ENCODE data around the gene STK32C.

The STK32C gene

DNA sequence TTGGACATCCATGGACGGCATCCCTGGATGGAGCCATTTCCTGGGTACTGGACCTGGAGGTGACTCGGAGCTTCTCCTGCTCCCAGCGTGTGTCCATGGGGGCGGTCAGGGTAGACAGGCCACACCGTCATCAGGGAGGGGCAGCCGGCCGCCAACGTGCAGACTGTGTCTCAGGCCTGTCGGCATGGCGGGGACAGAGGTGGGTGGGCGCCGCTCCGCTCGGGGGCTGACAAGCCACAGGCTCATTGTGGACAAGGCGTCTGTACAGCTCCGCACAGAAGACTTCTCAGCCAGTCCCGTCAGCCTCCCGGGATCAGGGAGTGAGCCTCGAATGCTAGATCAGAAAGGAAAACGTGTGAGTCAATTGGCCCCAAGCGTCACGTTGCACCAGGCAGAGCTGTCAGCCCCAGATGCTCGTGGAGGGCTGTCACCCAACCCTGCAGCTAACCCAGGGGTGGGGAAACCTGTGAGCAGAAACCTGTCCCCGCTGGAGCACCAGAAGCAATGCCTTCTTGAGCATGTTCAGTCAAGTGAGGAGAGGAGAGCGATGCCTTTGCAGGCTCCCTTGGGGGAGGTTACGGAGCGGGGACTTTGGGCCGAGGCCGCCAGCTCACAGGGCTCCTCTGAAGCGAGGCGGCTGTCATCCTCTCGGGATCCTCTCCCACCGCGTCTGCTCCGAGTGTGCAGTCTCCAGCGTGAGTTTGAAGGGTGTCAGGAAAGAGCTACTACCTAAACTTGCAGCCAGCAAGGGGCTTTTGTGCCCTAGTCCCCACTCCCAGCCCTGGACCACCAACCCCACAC lies 137.0 kb downstream of the STK32C start:
- H3K4me1 ChIP-seq (ENCODE audit: insufficient read depth, low read length), result no peaks in the 10 kb centered on the region
- H3K4me3 ChIP-seq (ENCODE audit: low read depth in 1 of 2, low read length in 2 of 2), result no peak overlapping the region
- H3K36me3 ChIP-seq (ENCODE audit: insufficient read depth, low read length), result no peaks in the 10 kb centered on the region
- H3K9me3 ChIP-seq (ENCODE audit: low read length), result no peaks in the 10 kb centered on the region
- no peak overlapping the region for H3K27ac ChIP-seq (ENCODE audit: low read depth, low read length)
- no peak overlapping the region for H3K9ac ChIP-seq (ENCODE audit: low read length)
- peaks cover 0 to 17% of the 10 kb centered on the region in 2 donors for H3K27me3 ChIP-seq (ENCODE audit: control insufficient read depth in 1 of 2, insufficient read depth in 2 of 2, low read length in 2 of 2)

DNA sequence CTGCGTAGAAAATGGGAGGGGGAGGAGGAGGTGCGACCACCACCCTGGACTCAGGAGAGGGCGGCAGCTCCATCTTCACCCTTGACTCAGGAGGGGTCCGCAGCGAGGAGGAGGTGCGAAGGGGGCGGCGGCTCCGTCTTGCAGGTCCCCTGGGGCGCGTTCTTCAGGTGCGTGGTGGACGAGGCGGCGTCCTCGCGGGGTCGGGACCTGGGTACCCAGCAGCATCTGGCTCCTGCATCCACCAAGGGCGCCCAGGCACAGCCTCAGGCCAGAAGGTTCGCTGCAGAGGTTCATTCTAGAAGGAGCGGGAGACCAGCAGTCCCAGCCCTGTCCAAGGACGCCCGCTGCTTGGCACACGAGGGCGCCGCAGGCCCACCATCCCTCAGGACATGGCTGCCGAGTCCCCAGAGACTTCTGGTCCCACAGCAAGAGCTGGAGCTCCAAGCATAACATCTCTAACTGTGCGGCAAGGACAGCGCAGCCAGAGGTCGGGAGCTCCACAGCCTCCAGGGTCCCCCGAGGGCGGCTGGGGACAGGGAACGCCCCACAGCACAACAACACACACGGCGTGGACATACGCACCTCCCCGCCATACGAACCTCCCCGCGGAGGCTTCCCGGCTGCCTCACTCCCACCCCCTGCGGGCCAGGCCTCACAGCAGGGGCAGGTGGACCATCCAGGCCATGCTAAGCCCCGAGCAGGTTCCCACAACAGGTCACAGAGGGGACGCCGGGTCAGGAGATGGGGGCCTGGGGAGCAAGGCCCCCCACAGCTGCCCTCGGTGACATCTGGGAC lies 137.8 kb downstream of the STK32C start:
- no peaks in the 10 kb centered on the region for H3K36me3 ChIP-seq (ENCODE audit: insufficient read depth, low read length)
- H3K27ac ChIP-seq (ENCODE audit: low read depth, low read length), result no peak overlapping the region
- H3K27me3 ChIP-seq (ENCODE audit: control insufficient read depth in 1 of 2, insufficient read depth in 2 of 2, low read length in 2 of 2), result peaks cover 0 to 12% of the 10 kb centered on the region in 2 donors
- no peak overlapping the region for H3K9ac ChIP-seq (ENCODE audit: low read length)
- no peak overlapping the region for H3K4me3 ChIP-seq (ENCODE audit: low read depth in 1 of 2, low read length in 2 of 2)
- H3K9me3 ChIP-seq (ENCODE audit: low read length), result no peaks in the 10 kb centered on the region
- no peaks in the 10 kb centered on the region for H3K4me1 ChIP-seq (ENCODE audit: insufficient read depth, low read length)

DNA sequence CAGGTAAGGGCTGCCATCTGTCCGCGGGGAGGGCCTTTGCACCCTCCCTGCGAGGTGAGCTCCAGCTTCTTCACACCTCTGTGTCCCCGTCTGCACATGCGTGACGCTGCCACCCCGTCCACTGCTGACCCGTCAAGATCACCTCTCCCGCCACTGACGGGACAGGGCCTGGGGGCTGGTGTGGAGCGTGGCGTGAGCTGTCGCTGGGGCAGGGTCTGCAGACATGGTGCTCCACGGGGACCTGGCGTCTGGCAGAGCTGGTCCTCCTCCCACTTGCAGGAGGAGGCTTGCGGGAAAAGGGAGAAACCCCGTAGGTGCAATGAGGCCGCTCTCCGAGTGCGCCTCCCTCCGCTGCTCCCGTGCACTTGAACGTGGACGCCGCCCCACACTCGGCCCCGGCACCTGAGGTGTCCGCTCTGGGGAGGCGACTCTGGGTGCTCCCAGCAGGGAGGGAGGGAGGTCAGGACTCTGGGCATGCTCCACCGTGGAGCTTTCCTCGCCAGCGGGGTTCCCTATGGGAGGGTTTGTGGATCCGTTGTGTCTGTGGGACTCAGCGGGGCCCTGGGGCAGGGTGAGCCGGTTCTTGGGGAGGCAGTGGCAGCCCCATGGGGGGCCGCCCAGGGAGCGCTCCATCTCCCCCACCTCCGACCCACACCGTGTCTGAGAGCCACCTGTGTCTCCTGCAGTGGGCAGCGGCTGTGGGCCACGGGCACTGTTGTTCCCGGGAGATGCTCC lies 138.6 kb downstream of the STK32C start:
- Histone ChIP-seq H3K4me3 (ENCODE audit: low read depth in 1 of 2, low read length in 2 of 2) (no peak overlapping the region), H3K9ac (ENCODE audit: low read length) (no peak overlapping the region), H3K4me1 (ENCODE audit: insufficient read depth, low read length) (no peaks in the 10 kb centered on the region), H3K27me3 (ENCODE audit: control insufficient read depth in 1 of 2, insufficient read depth in 2 of 2, low read length in 2 of 2) (peaks cover 0 to 12% of the 10 kb centered on the region in 2 donors), H3K9me3 (ENCODE audit: low read length) (no peaks in the 10 kb centered on the region), H3K27ac (ENCODE audit: low read depth, low read length) (no peak overlapping the region), H3K36me3 (ENCODE audit: insufficient read depth, low read length) (no peaks in the 10 kb centered on the region)

DNA sequence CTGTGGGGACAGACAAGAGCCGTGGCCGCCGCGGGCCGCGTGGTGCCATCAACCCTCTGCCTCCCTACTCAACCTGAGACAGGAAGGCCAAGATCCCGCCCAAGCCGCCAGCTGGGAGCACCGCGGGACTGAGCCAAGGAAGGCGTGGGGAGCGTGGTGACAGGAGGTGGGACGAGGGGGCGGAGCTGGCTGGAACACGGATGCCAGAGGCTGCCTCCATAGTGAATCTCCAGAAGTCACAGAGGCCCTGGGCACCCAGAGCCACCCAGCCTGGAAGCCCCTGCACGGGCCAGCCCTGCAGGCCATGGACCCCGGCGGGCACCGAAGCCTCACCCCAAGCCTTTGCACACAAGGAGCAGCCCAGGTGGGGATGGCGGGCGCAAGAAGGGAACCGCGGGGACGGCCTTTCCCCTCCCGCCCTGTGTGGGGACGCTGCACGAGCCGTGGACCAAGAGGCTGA lies 139.1 kb downstream of the STK32C start:
- Histone ChIP-seq H3K27me3 (ENCODE audit: control insufficient read depth in 1 of 2, insufficient read depth in 2 of 2, low read length in 2 of 2) (peaks cover 0 to 12% of the 10 kb centered on the region in 2 donors), H3K9ac (ENCODE audit: low read length) (no peak overlapping the region), H3K9me3 (ENCODE audit: low read length) (no peaks in the 10 kb centered on the region), H3K27ac (ENCODE audit: low read depth, low read length) (no peak overlapping the region), H3K4me1 (ENCODE audit: insufficient read depth, low read length) (no peaks in the 10 kb centered on the region), H3K36me3 (ENCODE audit: insufficient read depth, low read length) (no peaks in the 10 kb centered on the region), H3K4me3 (ENCODE audit: low read depth in 1 of 2, low read length in 2 of 2) (no peak overlapping the region)

DNA sequence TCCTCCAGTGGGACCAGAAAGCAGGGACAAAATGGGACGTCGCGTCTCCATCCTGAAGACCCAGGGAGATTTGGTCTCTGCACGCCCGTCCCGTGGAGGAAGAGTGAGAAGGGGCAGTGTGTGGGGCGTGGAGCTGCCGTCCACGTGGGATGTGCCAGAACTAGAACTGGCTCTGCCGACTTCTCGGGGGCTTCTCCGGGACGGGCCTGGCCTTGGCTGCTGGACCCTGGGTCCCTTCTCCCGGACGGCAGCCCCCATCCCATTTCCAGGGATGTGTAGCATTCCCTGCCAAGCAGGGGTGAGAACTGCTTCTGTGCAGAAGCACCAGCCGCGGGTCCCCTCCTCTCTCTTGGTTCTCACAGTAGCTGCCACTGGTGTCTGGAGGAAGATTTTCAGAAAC lies 139.8 kb downstream of the STK32C start:
- no peak overlapping the region for H3K4me3 ChIP-seq (ENCODE audit: low read depth in 1 of 2, low read length in 2 of 2)
- H3K4me1 ChIP-seq (ENCODE audit: insufficient read depth, low read length), result no peaks in the 10 kb centered on the region
- peaks cover 0 to 12% of the 10 kb centered on the region in 2 donors for H3K27me3 ChIP-seq (ENCODE audit: control insufficient read depth in 1 of 2, insufficient read depth in 2 of 2, low read length in 2 of 2)
- H3K27ac ChIP-seq (ENCODE audit: low read depth, low read length), result no peak overlapping the region
- no peaks in the 10 kb centered on the region for H3K9me3 ChIP-seq (ENCODE audit: low read length)
- H3K36me3 ChIP-seq (ENCODE audit: insufficient read depth, low read length), result no peaks in the 10 kb centered on the region
- no peak overlapping the region for H3K9ac ChIP-seq (ENCODE audit: low read length)

DNA sequence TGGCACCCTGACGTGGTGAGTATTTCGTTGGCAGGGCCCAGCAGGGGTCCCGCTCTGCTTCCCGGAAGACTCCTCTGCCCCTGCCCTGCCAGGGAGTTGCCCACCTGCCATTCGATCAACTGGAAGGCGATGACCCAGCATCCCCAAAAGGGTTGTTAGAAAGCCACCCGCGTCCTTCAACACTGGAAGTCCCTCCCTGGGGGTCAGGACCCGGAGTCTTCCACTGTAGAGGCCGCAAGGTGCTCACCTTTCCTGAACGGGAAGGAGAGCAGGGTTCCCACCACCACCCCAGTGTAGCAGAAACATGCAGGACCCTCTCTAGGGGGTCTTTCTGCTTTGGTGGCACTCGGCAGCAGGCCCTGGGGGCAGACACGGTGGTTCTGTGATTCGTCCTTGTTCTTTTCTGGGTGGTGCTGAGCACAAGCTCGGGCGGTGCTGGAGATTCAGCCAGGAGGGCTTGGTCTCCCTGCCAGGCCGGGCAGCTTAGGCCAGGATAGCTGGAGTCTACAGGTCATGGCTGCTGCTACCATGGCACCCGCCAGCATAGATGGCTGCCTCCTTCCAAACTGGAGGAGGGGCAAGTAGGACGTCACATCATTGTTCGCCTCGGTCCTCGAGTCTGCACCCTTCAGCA lies 140.6 kb downstream of the STK32C start:
- Histone ChIP-seq H3K36me3 (ENCODE audit: insufficient read depth, low read length) (no peaks in the 10 kb centered on the region), H3K4me3 (ENCODE audit: low read depth in 1 of 2, low read length in 2 of 2) (no peak overlapping the region)

DNA sequence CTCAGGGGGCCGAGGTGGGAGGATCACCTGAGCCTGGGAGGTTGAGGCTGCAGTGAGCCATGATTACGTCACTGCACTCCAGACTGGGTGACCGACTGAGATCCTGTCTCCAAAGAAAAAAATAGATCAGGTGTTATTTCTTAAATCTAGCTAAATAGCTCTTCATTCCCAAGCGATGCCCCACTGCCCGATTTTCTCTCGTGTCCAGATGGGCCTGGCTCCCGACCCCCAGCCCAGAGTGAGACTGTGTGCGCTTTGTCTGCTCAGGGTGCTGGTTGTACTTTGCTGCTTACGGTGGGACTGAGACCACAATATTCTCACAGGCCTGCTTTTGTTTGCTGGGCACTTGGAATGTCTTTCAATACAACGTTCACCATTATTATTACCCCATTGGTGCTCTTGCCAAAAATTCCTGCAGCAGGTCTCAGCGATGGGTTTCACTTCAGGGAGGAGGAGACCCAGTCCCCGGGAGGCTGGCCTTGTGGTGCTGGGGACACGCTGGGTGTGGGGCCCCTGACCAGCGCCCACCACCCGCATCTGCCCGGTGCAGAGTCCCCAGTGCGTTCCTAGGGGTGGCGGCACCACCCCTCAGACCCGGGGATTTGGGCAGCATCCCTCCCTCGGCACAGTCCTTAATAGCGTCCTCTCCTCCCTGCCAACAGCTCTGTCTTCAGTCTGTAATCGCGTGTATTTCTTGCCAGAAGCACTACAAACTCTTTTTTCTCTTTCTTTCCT lies 141.4 kb downstream of the STK32C start:
- no peaks in the 10 kb centered on the region for H3K36me3 ChIP-seq (ENCODE audit: insufficient read depth, low read length)
- H3K9me3 ChIP-seq (ENCODE audit: low read length), result no peaks in the 10 kb centered on the region
- no peaks in the 10 kb centered on the region for H3K4me1 ChIP-seq (ENCODE audit: insufficient read depth, low read length)
- no peak overlapping the region for H3K27ac ChIP-seq (ENCODE audit: low read depth, low read length)
- H3K4me3 ChIP-seq (ENCODE audit: low read depth in 1 of 2, low read length in 2 of 2), result no peak overlapping the region
- H3K9ac ChIP-seq (ENCODE audit: low read length), result no peak overlapping the region
- peaks cover 0 to 12% of the 10 kb centered on the region in 2 donors for H3K27me3 ChIP-seq (ENCODE audit: control insufficient read depth in 1 of 2, insufficient read depth in 2 of 2, low read length in 2 of 2)

More for the DNA sequence above, 140.6 kb downstream of the STK32C start:
- H3K27ac ChIP-seq (ENCODE audit: low read depth, low read length), result no peak overlapping the region
- no peak overlapping the region for H3K9ac ChIP-seq (ENCODE audit: low read length)
- H3K9me3 ChIP-seq (ENCODE audit: low read length), result no peaks in the 10 kb centered on the region
- no peaks in the 10 kb centered on the region for H3K4me1 ChIP-seq (ENCODE audit: insufficient read depth, low read length)
- H3K27me3 ChIP-seq (ENCODE audit: control insufficient read depth in 1 of 2, insufficient read depth in 2 of 2, low read length in 2 of 2), result peaks cover 0 to 12% of the 10 kb centered on the region in 2 donors

DNA sequence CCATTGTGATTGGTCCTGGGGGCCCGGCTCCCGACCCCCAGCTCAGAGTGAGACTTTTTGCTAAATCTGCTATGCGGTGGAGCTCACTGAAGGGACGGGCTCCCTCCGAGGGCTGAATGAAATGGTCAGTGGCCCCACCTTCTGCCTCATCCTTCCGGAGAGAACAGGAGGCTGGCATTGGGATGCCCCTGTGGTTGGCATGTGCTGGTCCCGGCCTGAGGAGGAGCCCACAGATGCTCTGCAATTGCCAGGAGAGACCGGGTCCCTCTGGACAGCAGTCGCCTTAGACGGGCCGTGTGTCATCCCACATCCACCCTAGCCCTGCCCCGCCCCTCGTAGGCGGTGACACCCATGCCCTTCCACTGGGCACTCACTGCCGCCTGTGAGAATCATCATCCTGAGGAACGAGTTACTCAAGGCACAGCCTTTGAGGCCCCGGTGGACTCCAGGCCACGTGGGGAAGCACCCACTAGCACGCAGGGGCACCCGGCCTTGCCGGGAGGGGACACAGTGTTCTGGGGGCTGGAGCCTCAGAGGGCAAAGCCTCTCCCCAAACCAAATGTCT lies 142.3 kb downstream of the STK32C start:
- H3K4me1 ChIP-seq (ENCODE audit: insufficient read depth, low read length), result no peaks in the 10 kb centered on the region
- no peak overlapping the region for H3K4me3 ChIP-seq (ENCODE audit: low read depth in 1 of 2, low read length in 2 of 2)
- no peaks in the 10 kb centered on the region for H3K36me3 ChIP-seq (ENCODE audit: insufficient read depth, low read length)
- no peak overlapping the region for H3K9ac ChIP-seq (ENCODE audit: low read length)
- H3K27ac ChIP-seq (ENCODE audit: low read depth, low read length), result no peak overlapping the region
- no peaks in the 10 kb centered on the region for H3K9me3 ChIP-seq (ENCODE audit: low read length)
- peaks cover 0 to 6% of the 10 kb centered on the region in 2 donors for H3K27me3 ChIP-seq (ENCODE audit: control insufficient read depth in 1 of 2, insufficient read depth in 2 of 2, low read length in 2 of 2)

DNA sequence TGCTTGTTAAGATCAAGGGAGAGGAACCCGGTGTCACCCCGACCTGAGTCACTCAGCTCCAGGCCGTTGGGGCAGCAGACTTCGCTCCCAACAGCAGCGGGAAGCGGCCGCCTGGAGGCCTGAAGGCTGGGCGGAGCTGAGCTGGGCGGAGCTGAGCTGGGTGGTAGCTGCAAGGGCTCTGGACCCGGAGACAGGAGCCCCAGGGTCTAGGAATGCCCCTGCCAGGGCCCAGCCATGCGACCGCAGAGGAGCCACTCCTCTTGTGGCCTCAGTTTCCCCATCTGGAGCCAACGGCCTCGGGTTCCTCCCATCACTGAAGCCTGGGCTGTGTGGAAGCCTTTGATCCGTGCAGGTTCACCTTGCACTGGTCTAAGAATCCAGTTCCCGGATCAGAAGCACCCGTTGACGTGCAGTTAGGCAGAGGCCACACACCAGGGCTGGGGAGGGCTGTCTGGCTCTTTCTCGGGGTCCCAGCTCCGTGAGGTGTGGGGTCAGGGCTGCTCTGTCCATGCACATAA lies 142.9 kb downstream of the STK32C start:
- no peak overlapping the region for H3K27ac ChIP-seq (ENCODE audit: low read depth, low read length)
- peaks cover 0 to 4% of the 10 kb centered on the region in 2 donors for H3K27me3 ChIP-seq (ENCODE audit: control insufficient read depth in 1 of 2, insufficient read depth in 2 of 2, low read length in 2 of 2)
- no peaks in the 10 kb centered on the region for H3K36me3 ChIP-seq (ENCODE audit: insufficient read depth, low read length)
- no peak overlapping the region for H3K4me3 ChIP-seq (ENCODE audit: low read depth in 1 of 2, low read length in 2 of 2)
- H3K9ac ChIP-seq (ENCODE audit: low read length), result no peak overlapping the region
- H3K9me3 ChIP-seq (ENCODE audit: low read length), result no peaks in the 10 kb centered on the region
- H3K4me1 ChIP-seq (ENCODE audit: insufficient read depth, low read length), result no peaks in the 10 kb centered on the region

DNA sequence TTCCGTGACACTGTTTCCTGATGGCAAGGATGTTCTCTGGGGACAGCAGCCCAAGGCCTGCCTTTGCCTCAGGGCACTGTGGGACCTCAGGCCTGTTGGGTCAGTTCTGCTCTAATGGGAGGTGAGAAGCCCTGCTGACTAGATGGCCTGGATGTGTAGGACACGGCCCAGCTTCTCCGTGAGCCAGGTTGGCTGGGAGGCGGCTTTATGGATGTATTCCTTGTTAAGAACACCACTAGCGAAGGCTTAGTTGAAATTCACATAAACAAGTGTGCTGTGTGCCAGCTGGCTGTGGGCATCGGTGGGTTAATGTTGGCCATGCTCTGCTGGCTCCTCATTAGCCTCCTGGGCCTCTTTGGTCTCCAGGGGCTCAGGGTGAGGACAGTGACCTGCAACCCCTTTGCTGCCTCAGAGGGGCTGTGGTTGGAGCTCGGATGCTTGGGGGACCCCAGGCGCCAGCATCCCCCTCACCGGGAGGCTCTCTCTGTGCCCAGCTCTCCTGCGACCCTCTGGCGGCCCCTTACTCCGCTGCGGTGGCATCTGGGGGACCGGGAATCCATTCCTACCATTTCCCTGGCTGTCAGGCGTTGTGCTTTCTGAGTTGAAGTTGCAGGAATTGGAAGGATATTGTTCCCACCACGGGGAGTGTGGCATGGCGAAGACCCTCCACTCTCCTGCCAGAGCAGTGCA lies 143.8 kb downstream of the STK32C start:
- Histone ChIP-seq H3K4me3 (ENCODE audit: low read depth in 1 of 2, low read length in 2 of 2) (no peak overlapping the region), H3K27ac (ENCODE audit: low read depth, low read length) (no peak overlapping the region), H3K36me3 (ENCODE audit: insufficient read depth, low read length) (no peaks in the 10 kb centered on the region), H3K9me3 (ENCODE audit: low read length) (no peaks in the 10 kb centered on the region), H3K9ac (ENCODE audit: low read length) (no peak overlapping the region), H3K27me3 (ENCODE audit: control insufficient read depth in 1 of 2, insufficient read depth in 2 of 2, low read length in 2 of 2) (no peaks in the 10 kb centered on the region), H3K4me1 (ENCODE audit: insufficient read depth, low read length) (no peaks in the 10 kb centered on the region)
